ENCODE data around the gene KAZN.

KAZN gene

GRCh38 chr1:14988636-14989035 is 390.2 kb downstream of the KAZN start:
- Histone ChIP-seq H3K9ac (ENCODE audit: low read depth in 1 of 2, low read length in 2 of 2) (no peak overlapping the region), H3K36me3 (ENCODE audit: control insufficient read depth in 2 of 2, insufficient read depth in 2 of 2, low read length in 2 of 2) (no peaks in the 10 kb centered on the region), H3K4me1 (ENCODE audit: control insufficient read depth in 2 of 2, insufficient read depth in 2 of 2, low read length in 2 of 2) (no peaks in the 10 kb centered on the region), H3K4me3 (ENCODE audit: low read length in 2 of 2) (no peak overlapping the region), H3K27me3 (ENCODE audit: control insufficient read depth in 2 of 2, insufficient read depth in 2 of 2, low read length in 2 of 2) (no peaks in the 10 kb centered on the region), H3K27ac (ENCODE audit: low read depth in 2 of 2, low read length in 2 of 2) (no peak overlapping the region), H3K9me3 (ENCODE audit: control insufficient read depth in 2 of 2, low read length in 2 of 2) (no peaks in the 10 kb centered on the region)

GRCh38 chr1:14989931-14990728 is 391.6 kb downstream of the KAZN start:
- Histone ChIP-seq H3K9me3 (ENCODE audit: control insufficient read depth in 2 of 2, low read length in 2 of 2) (no peaks in the 10 kb centered on the region), H3K4me3 (ENCODE audit: low read length in 2 of 2) (no peak overlapping the region), H3K36me3 (ENCODE audit: control insufficient read depth in 2 of 2, insufficient read depth in 2 of 2, low read length in 2 of 2) (no peaks in the 10 kb centered on the region), H3K4me1 (ENCODE audit: control insufficient read depth in 2 of 2, insufficient read depth in 2 of 2, low read length in 2 of 2) (no peaks in the 10 kb centered on the region), H3K9ac (ENCODE audit: low read depth in 1 of 2, low read length in 2 of 2) (no peak overlapping the region), H3K27ac (ENCODE audit: low read depth in 2 of 2, low read length in 2 of 2) (no peak overlapping the region), H3K27me3 (ENCODE audit: control insufficient read depth in 2 of 2, insufficient read depth in 2 of 2, low read length in 2 of 2) (no peaks in the 10 kb centered on the region)

GRCh38 chr1:14993414-14993813 is 394.9 kb downstream of the KAZN start:
- Histone ChIP-seq H3K27ac (ENCODE audit: low read depth in 2 of 2, low read length in 2 of 2) (no peak overlapping the region), H3K9me3 (ENCODE audit: control insufficient read depth in 2 of 2, low read length in 2 of 2) (no peaks in the 10 kb centered on the region), H3K36me3 (ENCODE audit: control insufficient read depth in 2 of 2, insufficient read depth in 2 of 2, low read length in 2 of 2) (no peaks in the 10 kb centered on the region), H3K4me3 (ENCODE audit: low read length in 2 of 2) (no peak overlapping the region), H3K4me1 (ENCODE audit: control insufficient read depth in 2 of 2, insufficient read depth in 2 of 2, low read length in 2 of 2) (no peaks in the 10 kb centered on the region), H3K27me3 (ENCODE audit: control insufficient read depth in 2 of 2, insufficient read depth in 2 of 2, low read length in 2 of 2) (no peaks in the 10 kb centered on the region), H3K9ac (ENCODE audit: low read depth in 1 of 2, low read length in 2 of 2) (no peak overlapping the region)

GRCh38 chr1:14994148-14994547 is 395.7 kb downstream of the KAZN start:
- Histone ChIP-seq H3K27me3 (ENCODE audit: control insufficient read depth in 2 of 2, insufficient read depth in 2 of 2, low read length in 2 of 2) (no peaks in the 10 kb centered on the region), H3K9ac (ENCODE audit: low read depth in 1 of 2, low read length in 2 of 2) (no peak overlapping the region), H3K27ac (ENCODE audit: low read depth in 2 of 2, low read length in 2 of 2) (no peak overlapping the region), H3K36me3 (ENCODE audit: control insufficient read depth in 2 of 2, insufficient read depth in 2 of 2, low read length in 2 of 2) (no peaks in the 10 kb centered on the region), H3K4me1 (ENCODE audit: control insufficient read depth in 2 of 2, insufficient read depth in 2 of 2, low read length in 2 of 2) (no peaks in the 10 kb centered on the region), H3K4me3 (ENCODE audit: low read length in 2 of 2) (no peak overlapping the region), H3K9me3 (ENCODE audit: control insufficient read depth in 2 of 2, low read length in 2 of 2) (no peaks in the 10 kb centered on the region)

GRCh38 chr1:14994841-14995437 is 396.5 kb downstream of the KAZN start:
- H3K27me3 ChIP-seq (ENCODE audit: control insufficient read depth in 2 of 2, insufficient read depth in 2 of 2, low read length in 2 of 2) = no peaks in the 10 kb centered on the region
- no peaks in the 10 kb centered on the region for H3K9me3 ChIP-seq (ENCODE audit: control insufficient read depth in 2 of 2, low read length in 2 of 2)
- no peaks in the 10 kb centered on the region for H3K4me1 ChIP-seq (ENCODE audit: control insufficient read depth in 2 of 2, insufficient read depth in 2 of 2, low read length in 2 of 2)
- H3K4me3 ChIP-seq (ENCODE audit: low read length in 2 of 2) = no peak overlapping the region
- no peak overlapping the region for H3K9ac ChIP-seq (ENCODE audit: low read depth in 1 of 2, low read length in 2 of 2)
- H3K36me3 ChIP-seq (ENCODE audit: control insufficient read depth in 2 of 2, insufficient read depth in 2 of 2, low read length in 2 of 2) = no peaks in the 10 kb centered on the region
- no peak overlapping the region for H3K27ac ChIP-seq (ENCODE audit: low read depth in 2 of 2, low read length in 2 of 2)

- H3K4me3 ChIP-seq (ENCODE audit: low read length in 2 of 2) = no peak overlapping the region
- H3K27ac ChIP-seq (ENCODE audit: low read depth in 2 of 2, low read length in 2 of 2) = no peak overlapping the region
- H3K27me3 ChIP-seq (ENCODE audit: control insufficient read depth in 2 of 2, insufficient read depth in 2 of 2, low read length in 2 of 2) = no peaks in the 10 kb centered on the region
- no peaks in the 10 kb centered on the region for H3K9me3 ChIP-seq (ENCODE audit: control insufficient read depth in 2 of 2, low read length in 2 of 2)
- no peaks in the 10 kb centered on the region for H3K4me1 ChIP-seq (ENCODE audit: control insufficient read depth in 2 of 2, insufficient read depth in 2 of 2, low read length in 2 of 2)
- no peaks in the 10 kb centered on the region for H3K36me3 ChIP-seq (ENCODE audit: control insufficient read depth in 2 of 2, insufficient read depth in 2 of 2, low read length in 2 of 2)
- H3K9ac ChIP-seq (ENCODE audit: low read depth in 1 of 2, low read length in 2 of 2) = no peak overlapping the region
These were observed 397.9 kb downstream of the KAZN start for GRCh38 chr1:14996133-14997050.

GRCh38 chr1:14997646-14998276 is 399.3 kb downstream of the KAZN start:
- Histone ChIP-seq H3K36me3 (ENCODE audit: control insufficient read depth in 2 of 2, insufficient read depth in 2 of 2, low read length in 2 of 2) (no peaks in the 10 kb centered on the region), H3K27ac (ENCODE audit: low read depth in 2 of 2, low read length in 2 of 2) (no peak overlapping the region), H3K9ac (ENCODE audit: low read depth in 1 of 2, low read length in 2 of 2) (no peak overlapping the region), H3K27me3 (ENCODE audit: control insufficient read depth in 2 of 2, insufficient read depth in 2 of 2, low read length in 2 of 2) (no peaks in the 10 kb centered on the region), H3K4me3 (ENCODE audit: low read length in 2 of 2) (no peak overlapping the region), H3K9me3 (ENCODE audit: control insufficient read depth in 2 of 2, low read length in 2 of 2) (no peaks in the 10 kb centered on the region), H3K4me1 (ENCODE audit: control insufficient read depth in 2 of 2, insufficient read depth in 2 of 2, low read length in 2 of 2) (no peaks in the 10 kb centered on the region)

GRCh38 chr1:14999441-14999840 is 401.0 kb downstream of the KAZN start:
- no peaks in the 10 kb centered on the region for H3K36me3 ChIP-seq (ENCODE audit: control insufficient read depth in 2 of 2, insufficient read depth in 2 of 2, low read length in 2 of 2)

GRCh38 chr1:15000030-15000429 is 401.5 kb downstream of the KAZN start:
- Histone ChIP-seq H3K27me3 (ENCODE audit: control insufficient read depth in 2 of 2, insufficient read depth in 2 of 2, low read length in 2 of 2) (no peaks in the 10 kb centered on the region), H3K9me3 (ENCODE audit: control insufficient read depth in 2 of 2, low read length in 2 of 2) (no peaks in the 10 kb centered on the region), H3K4me3 (ENCODE audit: low read length in 2 of 2) (no peak overlapping the region), H3K27ac (ENCODE audit: low read depth in 2 of 2, low read length in 2 of 2) (no peak overlapping the region), H3K4me1 (ENCODE audit: control insufficient read depth in 2 of 2, insufficient read depth in 2 of 2, low read length in 2 of 2) (no peaks in the 10 kb centered on the region), H3K36me3 (ENCODE audit: control insufficient read depth in 2 of 2, insufficient read depth in 2 of 2, low read length in 2 of 2) (no peaks in the 10 kb centered on the region), H3K9ac (ENCODE audit: low read depth in 1 of 2, low read length in 2 of 2) (no peak overlapping the region)

More at GRCh38 chr1:14999441-14999840, 401.0 kb downstream of the KAZN start:
- H3K4me1 ChIP-seq (ENCODE audit: control insufficient read depth in 2 of 2, insufficient read depth in 2 of 2, low read length in 2 of 2) = no peaks in the 10 kb centered on the region
- H3K4me3 ChIP-seq (ENCODE audit: low read length in 2 of 2) = no peak overlapping the region
- H3K9me3 ChIP-seq (ENCODE audit: control insufficient read depth in 2 of 2, low read length in 2 of 2) = no peaks in the 10 kb centered on the region
- H3K9ac ChIP-seq (ENCODE audit: low read depth in 1 of 2, low read length in 2 of 2) = no peak overlapping the region
- H3K27me3 ChIP-seq (ENCODE audit: control insufficient read depth in 2 of 2, insufficient read depth in 2 of 2, low read length in 2 of 2) = no peaks in the 10 kb centered on the region
- no peak overlapping the region for H3K27ac ChIP-seq (ENCODE audit: low read depth in 2 of 2, low read length in 2 of 2)
